H9 (cell line): ENCODE measurements around the gene CSNK1G1. TPM values are rescaled to one million over a fixed set of nuclear protein-coding genes. Genes with fewer than 3 reads are reported as not detected.

Source experiments
- DNase-seq: peaks from one replicate; pipeline ENCODE4 v3.0.0-alpha.2; 2017
- H2AFZ ChIP-seq: one replicate; pipeline ENCODE4 v1.6.1; 2013; ENCODE audit warnings: mild to moderate bottlenecking, low read length, control low read depth, moderate library complexity
- H2AK5ac ChIP-seq: 2 replicates; pipeline ENCODE4 v1.6.1; 2013; ENCODE audit warnings: low read length, control low read depth, mixed read lengths; ENCODE audit not compliant: insufficient read length
- H2BK120ac ChIP-seq: one replicate; pipeline ENCODE4 v1.6.1; 2013; ENCODE audit warnings: low read depth, mild to moderate bottlenecking, low read length, control low read depth, inconsistent platforms; ENCODE audit not compliant: poor library complexity, severe bottlenecking
- H2BK12ac ChIP-seq: 2 replicates; pipeline ENCODE4 v1.6.1; 2013; ENCODE audit warnings: low read length, control low read depth, mixed read lengths, low read depth; ENCODE audit not compliant: insufficient read length
- H2BK15ac ChIP-seq: 2 replicates; pipeline ENCODE4 v1.6.1; 2013; ENCODE audit warnings: low read depth, low read length, control low read depth
- H2BK20ac ChIP-seq: one replicate; pipeline ENCODE4 v1.6.1; 2013; ENCODE audit warnings: low read depth, mild to moderate bottlenecking, low read length, control low read depth, inconsistent platforms; ENCODE audit not compliant: poor library complexity, severe bottlenecking
- H2BK5ac ChIP-seq: 2 replicates; pipeline ENCODE4 v1.6.1; 2013; ENCODE audit warnings: low read length, control low read depth, mixed read lengths; ENCODE audit not compliant: insufficient read length
- H3K14ac ChIP-seq: 2 replicates; pipeline ENCODE4 v1.6.1; 2013; ENCODE audit warnings: low read length, control low read depth; ENCODE audit not compliant: insufficient read depth
- H3K18ac ChIP-seq: 2 replicates; pipeline ENCODE4 v1.6.1; 2013; ENCODE audit warnings: low read depth, mild to moderate bottlenecking, mixed read lengths, low read length, control low read depth; ENCODE audit not compliant: insufficient read length
- H3K23ac ChIP-seq: 2 replicates; pipeline ENCODE4 v1.6.1; 2013; ENCODE audit warnings: low read length, control low read depth, mixed read lengths, low read depth; ENCODE audit not compliant: insufficient read length
- H3K23me2 ChIP-seq: 2 replicates; pipeline ENCODE4 v1.6.1; 2013; ENCODE audit warnings: low read depth, mild to moderate bottlenecking, mixed read lengths, low read length, control low read depth; ENCODE audit not compliant: insufficient read length, poor library complexity, severe bottlenecking
- H3K27ac ChIP-seq: 2 replicates; pipeline ENCODE4 v1.5.1; 2013; ENCODE audit warnings: low read length, control low read depth, mixed read lengths, low read depth; ENCODE audit not compliant: insufficient read length
- H3K27me3 ChIP-seq: 2 replicates; pipeline ENCODE4 v1.6.1; 2013; ENCODE audit warnings: low read length, control low read depth, inconsistent platforms; ENCODE audit not compliant: insufficient read depth
- H3K4ac ChIP-seq: 2 replicates; pipeline ENCODE4 v1.6.1; 2013; ENCODE audit warnings: low read depth, mild to moderate bottlenecking, control low read depth, inconsistent platforms, low read length, moderate library complexity
- H3K4me1 ChIP-seq: 2 replicates; pipeline ENCODE4 v1.6.1; 2013; ENCODE audit warnings: low read length, control low read depth, inconsistent platforms; ENCODE audit not compliant: insufficient read depth
- H3K4me2 ChIP-seq: 2 replicates; pipeline ENCODE4 v1.6.1; 2013; ENCODE audit warnings: low read length, control low read depth, mixed read lengths; ENCODE audit not compliant: insufficient read length, insufficient read depth
- H3K56ac ChIP-seq: 2 replicates; pipeline ENCODE4 v1.6.1; 2013; ENCODE audit warnings: low read depth, mild to moderate bottlenecking, mixed read lengths, low read length, control low read depth; ENCODE audit not compliant: insufficient read length
- H3K79me1 ChIP-seq: 2 replicates; pipeline ENCODE4 v1.6.1; 2013; ENCODE audit warnings: low read depth, mild to moderate bottlenecking, moderate library complexity, low read length, control low read depth, inconsistent platforms; ENCODE audit not compliant: insufficient read depth, poor library complexity, severe bottlenecking
- H3K79me2 ChIP-seq: 2 replicates; pipeline ENCODE4 v1.6.1; 2013; ENCODE audit warnings: low read length, control low read depth, inconsistent platforms; ENCODE audit not compliant: insufficient read depth
- H3K9ac ChIP-seq: 2 replicates; pipeline ENCODE4 v1.6.1; 2013; ENCODE audit warnings: low read length, control low read depth, mixed read lengths; ENCODE audit not compliant: insufficient read length; ENCODE audit errors: extremely low read depth
- H3K9me3 ChIP-seq: one replicate; pipeline ENCODE4 v1.6.1; 2013; ENCODE audit warnings: low read depth, low read length, inconsistent platforms; ENCODE audit not compliant: control insufficient read depth
- H3T11ph ChIP-seq: one replicate; pipeline ENCODE4 v1.6.1; 2013; ENCODE audit warnings: mild to moderate bottlenecking, low read length, control low read depth, inconsistent platforms
- H4K20me1 ChIP-seq: one replicate; pipeline ENCODE4 v1.6.1; 2013; ENCODE audit not compliant: control insufficient read depth, insufficient read length, insufficient read depth
- H4K5ac ChIP-seq: 2 replicates; pipeline ENCODE4 v1.6.1; 2013; ENCODE audit warnings: low read depth, mild to moderate bottlenecking, mixed read lengths, low read length, control low read depth; ENCODE audit not compliant: insufficient read length
- H4K8ac ChIP-seq: replicated peaks from 2 replicates; pipeline ENCODE4 v1.6.1; 2013; ENCODE audit warnings: low read length, control low read depth, mixed read lengths, low read depth; ENCODE audit not compliant: insufficient read length
- H4K91ac ChIP-seq: 2 replicates; pipeline ENCODE4 v1.6.1; 2013; ENCODE audit warnings: low read depth, mild to moderate bottlenecking, moderate library complexity, mixed read lengths, low read length, control low read depth; ENCODE audit not compliant: insufficient read length
- H3K27ac Mint-ChIP-seq, 3 experiments: 2 replicates in 2 of 3; 3 replicates in 1 of 3; pipeline ENCODE4 v1.8.0; 2020 to 2021; ENCODE audit warnings: mixed read lengths in 3 of 3, mild to moderate bottlenecking in 1 of 3, moderate library complexity in 1 of 3
- H3K27me3 Mint-ChIP-seq: 2 replicates; pipeline ENCODE4 v1.8.0; 2021; ENCODE audit warnings: low read depth, mild to moderate bottlenecking, moderate library complexity, mixed read lengths
- H3K36me3 Mint-ChIP-seq, 3 experiments: 2 replicates in 2 of 3; 3 replicates in 1 of 3; pipeline ENCODE4 v1.8.0; 2020 to 2021; ENCODE audit warnings: low read depth in 3 of 3, mixed read lengths in 3 of 3; ENCODE audit not compliant: insufficient read depth in 1 of 3
- H3K4me1 Mint-ChIP-seq, 2 experiments: 2 replicates each; pipeline ENCODE4 v1.8.0; 2020; ENCODE audit warnings: mixed read lengths in 2 of 2
- H3K4me3 Mint-ChIP-seq, 2 experiments: 2 replicates in 1 of 2; 3 replicates in 1 of 2; pipeline ENCODE4 v1.8.0; 2020 to 2021; ENCODE audit warnings: mild to moderate bottlenecking in 2 of 2, mixed read lengths in 2 of 2, moderate library complexity in 1 of 2
- H3K9me3 Mint-ChIP-seq, 2 experiments: 2 replicates in 1 of 2; 3 replicates in 1 of 2; pipeline ENCODE4 v1.8.0; 2020; ENCODE audit warnings: mild to moderate bottlenecking in 2 of 2, mixed read lengths in 2 of 2, moderate library complexity in 1 of 2
- CTCF ChIP-seq: fragments of 200-600 bp; sonication (generic); conservative IDR thresholded peaks from 3 replicates; pipeline ENCODE4 v1.8.0; 2021; ENCODE audit warnings: antibody characterized with exemption, mild to moderate bottlenecking
- WGBS: extraction: QIAGEN DNeasy Blood & Tissue Kit; methylation state at CpG from one replicate; pipeline ENCODE4 v1.1.7; 2013; ENCODE audit warnings: missing lambda C conversion rate, low lambda C conversion rate, mixed read lengths; ENCODE audit not compliant: insufficient read length; ENCODE audit errors: extremely low coverage; 5-methylcytosine and 5-hydroxymethylcytosine counted together
- total RNA-seq: library from RNA; stranded (reverse); gene quantifications from 2 replicates; pipeline ENCODE4 v1.2.1, GENCODE V29; 2021

Gene CSNK1G1
- total RNA-seq, 1 experiment from 2014 or later: 17.1 TPM

- Mint-ChIP-seq H3K9me3 (no peaks in the 10 kb centered on the region), H3K36me3 (peaks cover 4 to 22% (median 20%) of the 10 kb centered on the region in 3 experiments; a peak in 6 of 7 replicates), H3K27ac (no peak overlapping the region), H3K27me3 (no peaks in the 10 kb centered on the region), H3K4me1 (peaks cover 7 to 8% of the 10 kb centered on the region in 2 experiments), H3K4me3 (no peak overlapping the region)
- Histone ChIP-seq H2BK15ac (no peak overlapping the region), H3T11ph (no peak overlapping the region), H2AK5ac (no peak overlapping the region), H3K23me2 (peaks cover 5% of the 10 kb centered on the region), H3K9me3 (no peaks in the 10 kb centered on the region), H3K14ac (no peak overlapping the region), H3K23ac (no peak overlapping the region), H2AFZ (no peak overlapping the region), H3K56ac (no peak overlapping the region), H3K79me1 (peaks cover 4% of the 10 kb centered on the region), H3K4me2 (no peak overlapping the region), H3K27me3 (no peaks in the 10 kb centered on the region), H3K4ac (no peak overlapping the region), H3K79me2 (peaks cover 2% of the 10 kb centered on the region; the same call in 1 of the 2 replicates), H2BK5ac (no peak overlapping the region), H4K5ac (no peak overlapping the region), H2BK120ac (no peak overlapping the region), H4K91ac (no peak overlapping the region), H3K4me1 (no peaks in the 10 kb centered on the region), H4K8ac (no peak overlapping the region), H3K18ac (no peak overlapping the region), H3K27ac (no peak overlapping the region), H2BK20ac (no peak overlapping the region), H4K20me1 (no peaks in the 10 kb centered on the region), H3K9ac (no peak overlapping the region), H2BK12ac (no peak overlapping the region)
- no CpG with 5 or more reads among the region's 7 CpGs for WGBS
- no peak for DNase-seq
- no peak for TF ChIP-seq CTCF
Measured at GRCh38 chr15:64351265-64351664, 4.7 kb downstream of the CSNK1G1 start.
